H1 (cell line): ENCODE results near the gene CLASP2. TPM values are rescaled to one million over a fixed set of nuclear protein-coding genes. Genes with fewer than 3 reads are reported as not detected.

Experiments used
- SIN3A ChIP-seq, 2 experiments: IDR thresholded peaks in 1 of 2; conservative IDR thresholded peaks in 1 of 2; 2 replicates each; pipeline ENCODE4 v1.6.1; 2011 to 2012; ENCODE audit warnings: low read length in 2 of 2, improper control_type of control experiment in 1 of 2, low read depth in 1 of 2, mild to moderate bottlenecking in 1 of 2
- polyA plus RNA-seq, 7 experiments: library from polyadenylated mRNA; depleted of rRNA in 3 of 7; stranded (reverse) in 5 of 7; unstranded in 2 of 7; fragments of >200 nt in 5 of 7; fragments of 200-250 nt in 2 of 7; gene quantifications; 1 replicate in 5 of 7; 2 replicates in 1 of 7; 4 replicates in 1 of 7; pipeline versions ENCODE4 v1.2.1 to v1.2.3, GENCODE V29; 2011 to 2013; ENCODE audit warnings: missing spikeins in 2 of 7, mixed read lengths in 2 of 7
- total RNA-seq: library from RNA; stranded (reverse); fragmentation: NEBNext Ultra II Directional; extraction: Animal tissue kit (Norgen Biotek cat#: 25700); gene quantifications from 2 replicates; pipeline ENCODE4 v1.2.1, GENCODE V29; 2021
- TF ChIP-seq, protein P1 (sequence below): IDR thresholded peaks from 2 replicates; pipeline ENCODE4 v1.6.1; 2011; ENCODE audit warnings: low read depth, mild to moderate bottlenecking, low read length; ENCODE audit not compliant: insufficient read depth

The CLASP2 gene
- total and polyA plus RNA-seq, 2 of the 8 experiments (the other 6 are each of a cell fraction or from before 2014, with no cell fraction given) = 21.7 to 58.0 TPM

DNA sequence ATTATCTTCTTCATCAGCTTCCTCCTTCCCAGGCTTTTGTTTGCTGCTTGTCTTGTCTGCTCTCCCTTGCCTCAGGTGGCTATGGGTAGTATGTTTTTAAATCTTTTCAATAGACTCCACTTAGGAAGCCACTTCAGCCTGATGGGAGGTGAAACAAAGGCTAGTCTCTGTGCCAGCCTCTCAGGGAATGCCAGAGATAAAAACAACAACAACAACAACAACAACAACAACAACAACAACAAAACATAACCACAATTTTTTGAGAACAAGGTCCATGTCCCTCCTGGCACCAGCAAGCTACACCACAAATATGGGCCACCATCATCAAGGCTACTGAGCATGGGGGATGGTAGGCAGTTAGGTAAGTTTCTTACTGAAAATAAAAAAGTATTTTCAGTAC, 213.0 kb downstream of the CLASP2 start (continued):
- TF ChIP-seq, protein P1, sequence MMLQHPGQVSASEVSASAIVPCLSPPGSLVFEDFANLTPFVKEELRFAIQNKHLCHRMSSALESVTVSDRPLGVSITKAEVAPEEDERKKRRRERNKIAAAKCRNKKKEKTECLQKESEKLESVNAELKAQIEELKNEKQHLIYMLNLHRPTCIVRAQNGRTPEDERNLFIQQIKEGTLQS = no peak
- no peak for TF ChIP-seq SIN3A (conservative IDR thresholded peaks at IDR 0.05 in 1 of 2, IDR thresholded peaks at IDR 0.05 in 1 of 2; ENCODE audit: low read depth in 1 of 2, low read length in 2 of 2)
